Measurements from ENCODE around the gene RERGL. TPM values are rescaled to one million over a fixed set of nuclear protein-coding genes. Genes with fewer than 3 reads are reported as not detected.

The RERGL gene
- total RNA-seq, 1 donor from 2014 or later, result not detected

DNA sequence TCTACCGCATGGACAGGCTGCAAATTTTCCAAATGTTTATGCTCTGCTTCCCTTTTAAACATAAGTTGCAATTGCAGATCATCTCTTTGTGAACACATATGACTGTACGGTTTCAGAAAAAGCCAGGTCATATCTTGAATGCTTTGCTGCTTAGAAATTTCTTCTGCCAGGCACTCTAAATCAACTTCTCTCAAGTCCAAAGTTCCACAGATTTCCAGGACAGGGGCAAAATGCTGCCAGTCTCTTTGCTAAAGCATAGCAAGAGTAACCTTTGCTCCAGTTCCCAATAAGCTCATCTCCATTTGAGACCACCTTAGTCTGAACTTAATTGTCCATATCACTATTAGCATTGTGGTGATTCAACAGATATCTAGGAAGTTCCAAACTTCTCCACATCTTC lies 13.6 kb upstream of the RERGL start:
- H3K36me3 ChIP-seq (ENCODE audit: insufficient read depth, low read length), result no peaks in the 10 kb centered on the region
- Mint-ChIP-seq H3K36me3 (ENCODE audit: low read depth, unreplicated experiment) (no peaks in the 10 kb centered on the region), H3K4me3 (ENCODE audit: unreplicated experiment) (no peak overlapping the region), H3K27me3 (ENCODE audit: low read depth, unreplicated experiment) (no peaks in the 10 kb centered on the region), H3K9me3 (ENCODE audit: unreplicated experiment) (no peaks in the 10 kb centered on the region), H3K4me1 (ENCODE audit: low read depth, unreplicated experiment) (no peaks in the 10 kb centered on the region), H3K27ac (ENCODE audit: unreplicated experiment) (no peak overlapping the region)
- TF ChIP-seq, protein P1, sequence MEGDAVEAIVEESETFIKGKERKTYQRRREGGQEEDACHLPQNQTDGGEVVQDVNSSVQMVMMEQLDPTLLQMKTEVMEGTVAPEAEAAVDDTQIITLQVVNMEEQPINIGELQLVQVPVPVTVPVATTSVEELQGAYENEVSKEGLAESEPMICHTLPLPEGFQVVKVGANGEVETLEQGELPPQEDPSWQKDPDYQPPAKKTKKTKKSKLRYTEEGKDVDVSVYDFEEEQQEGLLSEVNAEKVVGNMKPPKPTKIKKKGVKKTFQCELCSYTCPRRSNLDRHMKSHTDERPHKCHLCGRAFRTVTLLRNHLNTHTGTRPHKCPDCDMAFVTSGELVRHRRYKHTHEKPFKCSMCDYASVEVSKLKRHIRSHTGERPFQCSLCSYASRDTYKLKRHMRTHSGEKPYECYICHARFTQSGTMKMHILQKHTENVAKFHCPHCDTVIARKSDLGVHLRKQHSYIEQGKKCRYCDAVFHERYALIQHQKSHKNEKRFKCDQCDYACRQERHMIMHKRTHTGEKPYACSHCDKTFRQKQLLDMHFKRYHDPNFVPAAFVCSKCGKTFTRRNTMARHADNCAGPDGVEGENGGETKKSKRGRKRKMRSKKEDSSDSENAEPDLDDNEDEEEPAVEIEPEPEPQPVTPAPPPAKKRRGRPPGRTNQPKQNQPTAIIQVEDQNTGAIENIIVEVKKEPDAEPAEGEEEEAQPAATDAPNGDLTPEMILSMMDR (IDR thresholded peaks at IDR 0.05; ENCODE audit: insufficient read depth, low read depth, low read length), result no peak
- TF ChIP-seq EZH2 (IDR thresholded peaks at IDR 0.05; ENCODE audit: insufficient read depth, low read length), result no peak
- H3K27me3 ChIP-seq (ENCODE audit: insufficient read depth, low read length), result no peaks in the 10 kb centered on the region
- no peaks in the 10 kb centered on the region for H3K79me2 ChIP-seq (ENCODE audit: insufficient read depth, low read length)
- no peaks in the 10 kb centered on the region for H3K9me3 ChIP-seq (ENCODE audit: insufficient read depth, low read depth, low read length)
- no peak overlapping the region for H2AFZ ChIP-seq (ENCODE audit: low read depth, low read length)
- DNase-seq (ENCODE audit: low read depth) (no peak), FAIRE-seq (no peak)
- H3K4me2 ChIP-seq (ENCODE audit: low read length), result no peak overlapping the region
- H3K9ac ChIP-seq (ENCODE audit: low read length), result no peak overlapping the region
- H4K20me1 ChIP-seq (ENCODE audit: insufficient read depth, low read length), result no peaks in the 10 kb centered on the region
- no peak overlapping the region for H3K4me3 ChIP-seq (ENCODE audit: insufficient read depth, low read depth, low read length)
- H3K27ac ChIP-seq (ENCODE audit: low read depth, low read length), result no peak overlapping the region
- H3K4me1 ChIP-seq (ENCODE audit: insufficient read depth, low read length), result no peaks in the 10 kb centered on the region

DNA sequence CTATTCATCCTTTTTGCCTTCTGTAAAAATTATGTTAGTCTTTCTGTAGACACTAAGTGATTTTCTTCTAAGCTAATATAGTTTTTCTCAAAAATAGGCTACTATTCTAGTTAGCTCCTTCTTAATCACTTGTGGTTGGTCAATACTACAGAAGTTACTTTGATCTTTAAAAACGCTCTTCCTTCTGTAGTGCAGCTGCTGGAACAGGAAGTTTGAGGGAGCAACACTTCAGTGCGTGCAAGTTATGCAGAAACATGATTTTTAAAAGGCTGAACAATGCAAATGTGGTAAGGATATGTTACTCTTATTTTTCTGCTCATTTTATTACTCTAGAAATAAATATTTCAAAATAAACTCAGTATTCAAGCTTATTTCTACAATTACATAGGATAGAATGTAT lies 11.1 kb upstream of the RERGL start:
- H2AFZ ChIP-seq (ENCODE audit: low read depth, low read length), result no peak overlapping the region
- no peak overlapping the region for H3K27ac ChIP-seq (ENCODE audit: low read depth, low read length)
- H3K4me1 ChIP-seq (ENCODE audit: insufficient read depth, low read length), result no peaks in the 10 kb centered on the region
- no peak overlapping the region for H3K9ac ChIP-seq (ENCODE audit: low read length)
- Mint-ChIP-seq H3K27me3 (ENCODE audit: low read depth, unreplicated experiment) (no peaks in the 10 kb centered on the region), H3K27ac (ENCODE audit: unreplicated experiment) (no peak overlapping the region), H3K9me3 (ENCODE audit: unreplicated experiment) (no peaks in the 10 kb centered on the region), H3K4me1 (ENCODE audit: low read depth, unreplicated experiment) (no peaks in the 10 kb centered on the region), H3K36me3 (ENCODE audit: low read depth, unreplicated experiment) (no peaks in the 10 kb centered on the region), H3K4me3 (ENCODE audit: unreplicated experiment) (no peak overlapping the region)
- TF ChIP-seq, protein P1 (IDR thresholded peaks at IDR 0.05; ENCODE audit: insufficient read depth, low read depth, low read length), result no peak
- no peak for TF ChIP-seq EZH2 (IDR thresholded peaks at IDR 0.05; ENCODE audit: insufficient read depth, low read length)
- H4K20me1 ChIP-seq (ENCODE audit: insufficient read depth, low read length), result no peaks in the 10 kb centered on the region
- no peak overlapping the region for H3K4me3 ChIP-seq (ENCODE audit: insufficient read depth, low read depth, low read length)
- DNase-seq (ENCODE audit: low read depth), result no peak
- FAIRE-seq, result no peak
- H3K79me2 ChIP-seq (ENCODE audit: insufficient read depth, low read length), result no peaks in the 10 kb centered on the region
- H3K9me3 ChIP-seq (ENCODE audit: insufficient read depth, low read depth, low read length), result peaks cover 4% of the 10 kb centered on the region
- no peaks in the 10 kb centered on the region for H3K36me3 ChIP-seq (ENCODE audit: insufficient read depth, low read length)
- no peaks in the 10 kb centered on the region for H3K27me3 ChIP-seq (ENCODE audit: insufficient read depth, low read length)
- no peak overlapping the region for H3K4me2 ChIP-seq (ENCODE audit: low read length)

DNA sequence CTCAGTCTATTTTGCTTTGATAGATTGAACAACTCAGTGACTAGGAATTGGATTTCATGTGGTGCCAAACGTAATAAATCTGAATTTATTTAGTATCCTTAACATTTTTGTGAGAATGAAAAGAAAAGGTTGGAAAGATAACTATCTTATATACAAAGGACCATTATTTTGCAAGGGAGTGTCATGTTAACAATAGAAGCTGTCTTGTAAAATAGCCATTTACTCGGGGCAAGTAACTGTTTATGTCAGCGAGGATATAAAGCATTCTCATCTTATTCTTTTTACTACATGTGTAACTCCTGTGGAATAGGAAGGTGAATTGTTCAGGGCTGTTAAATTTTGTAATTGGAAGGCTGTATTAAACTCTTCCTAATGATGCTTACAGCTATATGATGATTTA lies 5.9 kb downstream of the RERGL start:
- Histone ChIP-seq H3K27ac (ENCODE audit: low read depth, low read length) (no peak overlapping the region), H4K20me1 (ENCODE audit: insufficient read depth, low read length) (no peaks in the 10 kb centered on the region), H3K9me3 (ENCODE audit: insufficient read depth, low read depth, low read length) (no peaks in the 10 kb centered on the region), H3K4me3 (ENCODE audit: insufficient read depth, low read depth, low read length) (no peak overlapping the region), H3K36me3 (ENCODE audit: insufficient read depth, low read length) (no peaks in the 10 kb centered on the region), H3K4me2 (ENCODE audit: low read length) (no peak overlapping the region), H3K4me1 (ENCODE audit: insufficient read depth, low read length) (no peaks in the 10 kb centered on the region), H2AFZ (ENCODE audit: low read depth, low read length) (no peak overlapping the region), H3K79me2 (ENCODE audit: insufficient read depth, low read length) (no peaks in the 10 kb centered on the region), H3K27me3 (ENCODE audit: insufficient read depth, low read length) (no peaks in the 10 kb centered on the region), H3K9ac (ENCODE audit: low read length) (no peak overlapping the region)
- FAIRE-seq, result no peak
- Mint-ChIP-seq H3K4me1 (ENCODE audit: low read depth, unreplicated experiment) (no peaks in the 10 kb centered on the region), H3K4me3 (ENCODE audit: unreplicated experiment) (no peak overlapping the region), H3K27ac (ENCODE audit: unreplicated experiment) (no peak overlapping the region), H3K9me3 (ENCODE audit: unreplicated experiment) (no peaks in the 10 kb centered on the region), H3K36me3 (ENCODE audit: low read depth, unreplicated experiment) (no peaks in the 10 kb centered on the region), H3K27me3 (ENCODE audit: low read depth, unreplicated experiment) (no peaks in the 10 kb centered on the region)
- TF ChIP-seq EZH2 (IDR thresholded peaks at IDR 0.05; ENCODE audit: insufficient read depth, low read length), result no peak
- TF ChIP-seq, protein P1 (IDR thresholded peaks at IDR 0.05; ENCODE audit: insufficient read depth, low read depth, low read length), result no peak
- no peak for DNase-seq (ENCODE audit: low read depth)
